Measurements from ENCODE around the gene INAFM1.
A peak's percentile ranks its signal among the peaks of the same experiment; 100 is the strongest.

INAFM1 gene

GRCh38 chr19:47274071-47274890, at the start of gene INAFM1:
INAFM1 (plus strand) TSS chr19:47274885; CDS start chr19:47274920, 35 bp downstream.
- no peaks in the 10 kb centered on the region for H3K9me3 ChIP-seq (replicated peaks; ENCODE audit: insufficient read depth, low read length)
- no peaks in the 10 kb centered on the region for H3K4me1 ChIP-seq (ENCODE audit: low read length)
- DNase-seq: peak; percentile 92
- H3K9ac ChIP-seq (ENCODE audit: low read length): peak within 1 kb of the TSS; percentile 100
- no peaks in the 10 kb centered on the region for H3K79me2 ChIP-seq (ENCODE audit: low read length)
- H3K27ac ChIP-seq (ENCODE audit: low read length): peak within 1 kb of the TSS; percentile 98
- peaks cover 15% of the 10 kb centered on the region; the same call in 1 of the 2 replicates for H3F3A ChIP-seq (ENCODE audit: insufficient read depth, low read length)
- no peaks in the 10 kb centered on the region for H3K27me3 ChIP-seq (replicated peaks; ENCODE audit: insufficient read depth, low read length)
- H3K9me2 ChIP-seq (replicated peaks; ENCODE audit: insufficient read depth, low read length): no peaks in the 10 kb centered on the region
- peak within 1 kb of the TSS; percentile 99 for H3K4me2 ChIP-seq (ENCODE audit: low read depth, low read length)
- H4K20me1 ChIP-seq (ENCODE audit: insufficient read depth, low read length): no peaks in the 10 kb centered on the region
- H3K4me3 ChIP-seq (ENCODE audit: low read length): peak within 1 kb of the TSS; percentile 97
- peak within 1 kb of the TSS; percentile 77 for H2AFZ ChIP-seq (ENCODE audit: low read length)
- TF ChIP-seq CTCF (IDR thresholded peaks at IDR 0.05; ENCODE audit: low read length) (no peak), EZH2phosphoT487 (IDR thresholded peaks at IDR 0.05; ENCODE audit: low read length) (no peak), EZH2 (optimal IDR thresholded peaks at IDR 0.05; ENCODE audit: low read depth, low read length) (no peak)
- no peaks in the 10 kb centered on the region for H3K36me3 ChIP-seq (replicated peaks; ENCODE audit: insufficient read depth, low read length)

GRCh38 chr19:47225746-47226425, 48.8 kb upstream of the INAFM1 start:
- peak overlapping the region; percentile 25 for H2AFZ ChIP-seq (ENCODE audit: low read length)
- H3K4me3 ChIP-seq (ENCODE audit: low read length): peak overlapping the region; percentile 70
- no peaks in the 10 kb centered on the region for H3K9me2 ChIP-seq (replicated peaks; ENCODE audit: insufficient read depth, low read length)
- H3K36me3 ChIP-seq (replicated peaks; ENCODE audit: insufficient read depth, low read length): no peaks in the 10 kb centered on the region
- H3F3A ChIP-seq (ENCODE audit: insufficient read depth, low read length): peaks cover 34% of the 10 kb centered on the region
- H3K4me1 ChIP-seq (ENCODE audit: low read length): peaks cover 24% of the 10 kb centered on the region
- DNase-seq: peak; percentile 90
- no peaks in the 10 kb centered on the region for H4K20me1 ChIP-seq (ENCODE audit: insufficient read depth, low read length)
- H3K9ac ChIP-seq (ENCODE audit: low read length): peak overlapping the region; percentile 98
- H3K27me3 ChIP-seq (replicated peaks; ENCODE audit: insufficient read depth, low read length): no peaks in the 10 kb centered on the region
- peaks cover 15% of the 10 kb centered on the region for H3K79me2 ChIP-seq (ENCODE audit: low read length)
- peak overlapping the region; percentile 96 for H3K27ac ChIP-seq (ENCODE audit: low read length)
- no peaks in the 10 kb centered on the region for H3K9me3 ChIP-seq (replicated peaks; ENCODE audit: insufficient read depth, low read length)
- peak overlapping the region; percentile 85 for H3K4me2 ChIP-seq (ENCODE audit: low read depth, low read length)
- TF ChIP-seq EZH2 (optimal IDR thresholded peaks at IDR 0.05; ENCODE audit: low read depth, low read length) (no peak), CTCF (IDR thresholded peaks at IDR 0.05; ENCODE audit: low read length) (peak; percentile 17; the same call in 1 of the 2 replicates)

- no peaks in the 10 kb centered on the region for H3K9me3 ChIP-seq (replicated peaks; ENCODE audit: insufficient read depth, low read length)
- no peaks in the 10 kb centered on the region for H3K9me2 ChIP-seq (replicated peaks; ENCODE audit: insufficient read depth, low read length)
- no peaks in the 10 kb centered on the region for H3K36me3 ChIP-seq (replicated peaks; ENCODE audit: insufficient read depth, low read length)
- H4K20me1 ChIP-seq (ENCODE audit: insufficient read depth, low read length): no peaks in the 10 kb centered on the region
- peaks cover 15% of the 10 kb centered on the region for H3K79me2 ChIP-seq (ENCODE audit: low read length)
- H3F3A ChIP-seq (ENCODE audit: insufficient read depth, low read length): peaks cover 39% of the 10 kb centered on the region
- H2AFZ ChIP-seq (ENCODE audit: low read length): no peak overlapping the region
- peak; percentile 94 for DNase-seq
- H3K4me3 ChIP-seq (ENCODE audit: low read length): peak overlapping the region; percentile 70
- H3K4me2 ChIP-seq (ENCODE audit: low read depth, low read length): peak overlapping the region; percentile 85
- peaks cover 28% of the 10 kb centered on the region for H3K4me1 ChIP-seq (ENCODE audit: low read length)
- TF ChIP-seq CTCF (IDR thresholded peaks at IDR 0.05; ENCODE audit: low read length) (no peak), EZH2 (optimal IDR thresholded peaks at IDR 0.05; ENCODE audit: low read depth, low read length) (no peak), EZH2phosphoT487 (IDR thresholded peaks at IDR 0.05; ENCODE audit: low read length) (no peak)
- no peaks in the 10 kb centered on the region for H3K27me3 ChIP-seq (replicated peaks; ENCODE audit: insufficient read depth, low read length)
- peak overlapping the region; percentile 98 for H3K9ac ChIP-seq (ENCODE audit: low read length)
- peak overlapping the region; percentile 96 for H3K27ac ChIP-seq (ENCODE audit: low read length)
Observed at GRCh38 chr19:47226426-47227351, 48.0 kb upstream of the INAFM1 start.

All from MM.1S (cell line).